Right atrium auricular region (tissue), 2 donors: ENCODE measurements around the gene ARHGEF28. TPM values are rescaled to one million over a fixed set of nuclear protein-coding genes. Genes with fewer than 3 reads are reported as not detected.

ENCODE experiments used
- DNase-seq: peaks from one replicate; pipeline ENCODE4 v3.0.0-alpha.2; 2019; ENCODE audit warnings: low spot score
- H3K27ac ChIP-seq, 2 donors: fragments of 200-600 bp; sonication (generic); 1 replicate in 1 of 2; 2 replicates in 1 of 2; pipeline ENCODE4 v1.5.1; 2016 to 2019
- H3K27me3 ChIP-seq, 2 donors: fragments of 200-600 bp; sonication (generic); one replicate each; pipeline versions ENCODE4 v1.5.1 to v1.6.0; 2017 to 2019
- H3K36me3 ChIP-seq: fragments of 200-600 bp; sonication (generic); one replicate; pipeline ENCODE4 v1.5.1; 2016
- H3K4me1 ChIP-seq, 2 donors: fragments of 200-600 bp; sonication (generic); one replicate each; pipeline versions ENCODE4 v1.5.1 to v1.6.0; 2017 to 2019
- H3K4me3 ChIP-seq, 2 donors: fragments of 200-600 bp; sonication (generic); 1 replicate in 1 of 2; 2 replicates in 1 of 2; pipeline ENCODE4 v1.5.1; 2017 to 2019; ENCODE audit warnings: mild to moderate bottlenecking in 1 of 2, moderate library complexity in 1 of 2
- H3K9me3 ChIP-seq, 2 donors: fragments of 200-600 bp; sonication (generic); one replicate each; pipeline ENCODE4 v1.5.1; 2019
- total RNA-seq, 2 donors: library from RNA; depleted of rRNA; stranded (reverse); fragments of >200 nt; gene quantifications; one replicate each; pipeline ENCODE4 v1.1.0, GENCODE V29; 2016
- TF ChIP-seq, protein P1 (sequence below), 2 donors: fragments of 200-600 bp; sonication (generic); IDR thresholded peaks; one replicate each; pipeline ENCODE4 v1.5.1; 2019; ENCODE audit warnings: antibody characterized with exemption in 2 of 2

Gene ARHGEF28
- total RNA-seq, 2 donors from 2014 or later = 1.0 to 2.9 TPM

- no peaks in the 10 kb centered on the region for H3K9me3 ChIP-seq
- H3K4me1 ChIP-seq = no peaks in the 10 kb centered on the region
- DNase-seq = no peak
- TF ChIP-seq, protein P1, sequence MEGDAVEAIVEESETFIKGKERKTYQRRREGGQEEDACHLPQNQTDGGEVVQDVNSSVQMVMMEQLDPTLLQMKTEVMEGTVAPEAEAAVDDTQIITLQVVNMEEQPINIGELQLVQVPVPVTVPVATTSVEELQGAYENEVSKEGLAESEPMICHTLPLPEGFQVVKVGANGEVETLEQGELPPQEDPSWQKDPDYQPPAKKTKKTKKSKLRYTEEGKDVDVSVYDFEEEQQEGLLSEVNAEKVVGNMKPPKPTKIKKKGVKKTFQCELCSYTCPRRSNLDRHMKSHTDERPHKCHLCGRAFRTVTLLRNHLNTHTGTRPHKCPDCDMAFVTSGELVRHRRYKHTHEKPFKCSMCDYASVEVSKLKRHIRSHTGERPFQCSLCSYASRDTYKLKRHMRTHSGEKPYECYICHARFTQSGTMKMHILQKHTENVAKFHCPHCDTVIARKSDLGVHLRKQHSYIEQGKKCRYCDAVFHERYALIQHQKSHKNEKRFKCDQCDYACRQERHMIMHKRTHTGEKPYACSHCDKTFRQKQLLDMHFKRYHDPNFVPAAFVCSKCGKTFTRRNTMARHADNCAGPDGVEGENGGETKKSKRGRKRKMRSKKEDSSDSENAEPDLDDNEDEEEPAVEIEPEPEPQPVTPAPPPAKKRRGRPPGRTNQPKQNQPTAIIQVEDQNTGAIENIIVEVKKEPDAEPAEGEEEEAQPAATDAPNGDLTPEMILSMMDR (IDR thresholded peaks at IDR 0.05) = no peak
- no peaks in the 10 kb centered on the region for H3K36me3 ChIP-seq
- no peak overlapping the region for H3K4me3 ChIP-seq
- H3K27me3 ChIP-seq = no peaks in the 10 kb centered on the region
- no peak overlapping the region for H3K27ac ChIP-seq
Measured at GRCh38 chr5:73668486-73669111, 42.6 kb downstream of the ARHGEF28 start.

DNA sequence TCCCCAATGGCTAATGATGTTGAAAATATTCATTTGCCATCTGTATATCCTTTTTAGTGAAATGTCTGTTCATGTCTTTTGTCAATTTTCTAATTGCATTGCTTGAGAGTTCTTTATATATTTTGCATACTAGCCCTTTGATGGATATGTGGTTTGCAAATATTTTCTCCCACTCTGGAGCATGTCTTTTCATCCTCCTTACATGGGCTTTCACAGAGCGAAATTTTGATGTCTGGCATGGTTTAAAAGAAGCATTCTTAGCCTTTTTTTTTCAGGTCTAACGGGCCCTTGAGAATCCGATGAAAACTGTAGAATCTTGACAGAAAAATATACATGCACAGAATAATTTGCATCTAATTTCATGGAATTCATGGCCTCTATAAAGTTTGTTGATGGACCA, 44.7 kb downstream of the ARHGEF28 start:
- Histone ChIP-seq H3K36me3 (no peaks in the 10 kb centered on the region), H3K4me1 (no peaks in the 10 kb centered on the region), H3K27me3 (no peaks in the 10 kb centered on the region), H3K9me3 (no peaks in the 10 kb centered on the region), H3K27ac (no peak overlapping the region), H3K4me3 (no peak overlapping the region)
- no peak for DNase-seq
- TF ChIP-seq, protein P1 (IDR thresholded peaks at IDR 0.05) = no peak

GRCh38 chr5:73672132-73672531, 46.1 kb downstream of the ARHGEF28 start:
- DNase-seq = no peak
- no peak overlapping the region for H3K27ac ChIP-seq

DNA sequence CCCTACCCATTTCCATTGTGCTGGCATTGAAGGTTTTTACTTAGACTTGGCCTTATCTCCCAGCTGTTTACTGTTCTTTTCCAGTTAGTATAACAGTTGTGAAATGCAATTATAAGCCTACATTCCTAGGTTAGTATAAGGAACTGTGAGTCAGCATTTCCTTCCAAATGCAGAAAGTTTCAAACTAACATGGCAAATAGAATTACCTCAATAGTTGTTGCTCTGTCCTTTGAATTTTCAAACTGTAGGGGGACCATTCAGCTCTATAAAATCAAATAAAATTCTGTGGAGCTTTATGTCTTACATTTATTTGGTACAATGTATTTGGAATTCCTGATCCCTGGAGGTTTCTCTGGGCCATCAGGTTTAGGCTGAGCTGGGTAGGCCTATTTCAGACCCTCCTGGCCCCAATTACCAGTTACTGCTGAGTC, 47.2 kb downstream of the ARHGEF28 start:
- H3K27ac ChIP-seq = no peak overlapping the region
- no peak overlapping the region for H3K4me3 ChIP-seq
- H3K4me1 ChIP-seq = no peaks in the 10 kb centered on the region
- H3K9me3 ChIP-seq = no peaks in the 10 kb centered on the region
- DNase-seq = no peak
- TF ChIP-seq, protein P1 (IDR thresholded peaks at IDR 0.05) = no peak
- H3K36me3 ChIP-seq = no peaks in the 10 kb centered on the region
- H3K27me3 ChIP-seq = no peaks in the 10 kb centered on the region

More at GRCh38 chr5:73672132-73672531, 46.1 kb downstream of the ARHGEF28 start:
- H3K4me3 ChIP-seq = no peak overlapping the region
- H3K36me3 ChIP-seq = no peaks in the 10 kb centered on the region
- TF ChIP-seq, protein P1 (IDR thresholded peaks at IDR 0.05) = no peak
- no peaks in the 10 kb centered on the region for H3K4me1 ChIP-seq
- H3K27me3 ChIP-seq = no peaks in the 10 kb centered on the region
- no peaks in the 10 kb centered on the region for H3K9me3 ChIP-seq

DNA sequence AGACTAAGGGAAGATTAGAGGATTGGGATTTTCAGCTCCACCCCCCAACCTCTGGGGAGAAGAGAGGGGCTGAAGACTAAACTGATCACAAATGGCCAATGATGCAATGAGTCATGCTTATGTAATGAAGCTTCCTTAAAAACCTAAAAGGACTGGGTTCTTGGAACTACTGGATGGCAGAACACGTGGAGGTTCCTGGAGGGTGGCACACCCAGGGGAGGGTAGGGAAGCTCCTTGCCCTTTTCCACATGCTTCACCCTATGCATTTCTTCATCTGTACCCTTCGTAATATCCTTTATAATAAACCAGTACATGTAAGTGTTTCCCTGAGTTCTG, 48.6 kb downstream of the ARHGEF28 start:
- TF ChIP-seq, protein P1 (IDR thresholded peaks at IDR 0.05) = no peak
- Histone ChIP-seq H3K36me3 (no peaks in the 10 kb centered on the region), H3K27me3 (no peaks in the 10 kb centered on the region), H3K4me3 (no peak overlapping the region), H3K27ac (no peak overlapping the region), H3K9me3 (no peaks in the 10 kb centered on the region), H3K4me1 (no peaks in the 10 kb centered on the region)
- DNase-seq = no peak

- DNase-seq = no peak
- no peaks in the 10 kb centered on the region for H3K27me3 ChIP-seq
- H3K4me1 ChIP-seq = no peaks in the 10 kb centered on the region
- H3K36me3 ChIP-seq = no peaks in the 10 kb centered on the region
- no peak overlapping the region for H3K4me3 ChIP-seq
- H3K9me3 ChIP-seq = no peaks in the 10 kb centered on the region
- TF ChIP-seq, protein P1 (IDR thresholded peaks at IDR 0.05) = no peak
- H3K27ac ChIP-seq = no peak overlapping the region
Measured at GRCh38 chr5:73678322-73678740, 52.3 kb downstream of the ARHGEF28 start.
